ENCODE measurements around the gene ANO3.

GRCh38 chr11:26677566-26677965, 345.6 kb downstream of the ANO3 start:
- TF ChIP-seq CTCF (IDR thresholded peaks at IDR 0.05; ENCODE audit: insufficient read depth, low read length, poor library complexity, severe bottlenecking): no peak
- TF ChIP-seq EZH2phosphoT487 (conservative IDR thresholded peaks at IDR 0.05; ENCODE audit: low read length): no peak
